Pancreas (tissue), 10 donors: ENCODE measurements around the gene INHBB. TPM values are rescaled to one million over a fixed set of nuclear protein-coding genes. Genes with fewer than 3 reads are reported as not detected.

ENCODE experiments used
- ATAC-seq, 4 donors: fragments of 200-7000 bp; cut with Tn5 transposase; one replicate each; pipeline versions ENCODE4 v1.8.0 to v1.9.1; 2020; ENCODE audit warnings: mild to moderate bottlenecking in 4 of 4, moderate library complexity in 4 of 4
- DNase-seq, 6 donors: peaks; one replicate each; pipeline ENCODE4 v3.0.0-alpha.2; 2020
- FAIRE-seq: peaks from 2 replicates; lab custom pipeline; 2012; peaks lifted over from hg19 to GRCh38; lab: Jason Lieb, UNC
- H3K27ac ChIP-seq, 4 donors: fragments of 200-600 bp; sonication (generic); 1 replicate in 3 of 4; 2 replicates in 1 of 4; pipeline versions ENCODE4 v1.5.0 to v1.8.0; 2020
- H3K27me3 ChIP-seq, 4 donors: fragments of 200-600 bp; one replicate each; pipeline ENCODE4 v1.8.0; 2021
- H3K36me3 ChIP-seq, 3 donors: fragments of 200-600 bp; sonication (generic) in 1 of 3; one replicate each; pipeline versions ENCODE4 v1.5.0 to v1.8.0; 2020 to 2021
- H3K4me1 ChIP-seq, 3 donors: fragments of 200-600 bp; one replicate each; pipeline ENCODE4 v1.8.0; 2021
- H3K4me3 ChIP-seq, 4 donors: fragments of 200-600 bp; sonication (generic) in 2 of 4; one replicate each; pipeline versions ENCODE4 v1.5.0 to v1.8.0; 2020 to 2021
- H3K9me3 ChIP-seq, 4 donors: fragments of 200-600 bp; one replicate each; pipeline ENCODE4 v1.8.0; 2021
- CTCF ChIP-seq, 4 donors: fragments of 200-600 bp; sonication (generic) in 3 of 4; IDR thresholded peaks; one replicate each; pipeline versions ENCODE4 v1.5.0 to v1.8.0; 2021; ENCODE audit warnings: antibody characterized with exemption in 4 of 4
- WGBS, 2 donors: extraction: QIAGEN DNeasy Blood & Tissue Kit; methylation state at CpG; one replicate each; pipeline ENCODE4 v1.1.7; 2013; 5-methylcytosine and 5-hydroxymethylcytosine counted together
- intact Hi-C, 3 donors: fragments of 100-400 bp; cut with DNase I; formaldehyde crosslinking; loops; one replicate each; pipeline versions ENCODE4 v1.11.1 to v1.14.2; 2022
- polyA plus RNA-seq, 2 donors: library from polyadenylated mRNA; stranded (reverse); fragments of 200-250 nt; gene quantifications; one replicate each; pipeline ENCODE4 v1.2.3, GENCODE V29; 2013
- total RNA-seq, 6 donors: library from RNA; stranded (reverse); fragmentation: NEBNext Ultra II Directional in 4 of 6; extraction: Animal tissue kit (Norgen Biotek cat#: 25700) in 4 of 6; gene quantifications; one replicate each; pipeline versions ENCODE4 v1.2.1 to v1.2.4, GENCODE V29; 2021 to 2023
- donor health status: healthy with polysubstance abuse.
- donor health status: DM: no; HTN: no; CAD: no; lungs with moderate emphysema.
- donor health status: DM: no; HTN: no; CAD: no.
- donor health status: control.
- donor health status: control.
- donor health status: Bipolar disorder and iron deficiency.
- donor health status: DM: yes; HTN: yes; CAD: no.
- donor health status: DM: no; HTN: no; CAD: no.
- donor health status: DM: no; HTN: no; CAD: no.
- donor health status: DM: yes; HTN: yes; CAD: no.

The INHBB gene
- total RNA-seq (1 to 10 TPM in 4 of 6 donors, under 1 TPM in 2; 0.59 to 3.6 (median 2.5) TPM), polyA plus RNA-seq (1 to 10 TPM; 1.6 to 5.1 TPM)

DNA sequence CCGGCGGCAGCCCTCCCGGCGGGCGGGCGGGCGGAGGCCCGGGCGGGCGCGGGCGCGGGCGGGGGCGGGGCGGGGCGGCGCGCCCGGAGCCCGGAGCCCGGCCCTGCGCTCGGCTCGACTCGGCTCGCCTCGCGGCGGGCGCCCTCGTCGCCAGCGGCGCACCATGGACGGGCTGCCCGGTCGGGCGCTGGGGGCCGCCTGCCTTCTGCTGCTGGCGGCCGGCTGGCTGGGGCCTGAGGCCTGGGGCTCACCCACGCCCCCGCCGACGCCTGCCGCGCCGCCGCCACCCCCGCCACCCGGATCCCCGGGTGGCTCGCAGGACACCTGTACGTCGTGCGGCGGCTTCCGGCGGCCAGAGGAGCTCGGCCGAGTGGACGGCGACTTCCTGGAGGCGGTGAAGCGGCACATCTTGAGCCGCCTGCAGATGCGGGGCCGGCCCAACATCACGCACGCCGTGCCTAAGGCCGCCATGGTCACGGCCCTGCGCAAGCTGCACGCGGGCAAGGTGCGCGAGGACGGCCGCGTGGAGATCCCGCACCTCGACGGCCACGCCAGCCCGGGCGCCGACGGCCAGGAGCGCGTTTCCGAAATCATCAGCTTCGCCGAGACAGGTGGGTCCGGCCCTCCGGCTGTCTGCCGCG lies at the start of gene INHBB:
Gene INHBB (plus strand): TSS at position 111 of the 641 bp plus-strand sequence. CDS start 53 bp downstream, at position 164.
- ATAC-seq (peak in 3 of 4 donors; percentile 11 to 38 (median 36)), DNase-seq (peak in 2 of 6 donors; percentile 46 to 71), FAIRE-seq (no peak)
- H3K4me1 ChIP-seq, result peaks cover 13 to 14% (median 13%) of the 10 kb centered on the region in 3 donors
- peaks cover 0 to 10% (median 0%) of the 10 kb centered on the region in 4 donors for H3K27me3 ChIP-seq
- peak within 1 kb of the TSS; percentile 10 to 61 (median 34) for H3K4me3 ChIP-seq
- intact Hi-C loops, result loop anchor here in 1 of 3 donors (10.0 kb wide), 1 partner anchor 179 kb away; no protein-coding TSS in a partner anchor
- no peak for TF ChIP-seq CTCF (IDR thresholded peaks at IDR 0.05)
- WGBS, 2 donors, result 5 to 8% methylated on average over 23 to 99 of the region's 99 CpGs
- H3K9me3 ChIP-seq, result no peaks in the 10 kb centered on the region
- no peaks in the 10 kb centered on the region for H3K36me3 ChIP-seq
- H3K27ac ChIP-seq, result no peak within 1 kb of the TSS

DNA sequence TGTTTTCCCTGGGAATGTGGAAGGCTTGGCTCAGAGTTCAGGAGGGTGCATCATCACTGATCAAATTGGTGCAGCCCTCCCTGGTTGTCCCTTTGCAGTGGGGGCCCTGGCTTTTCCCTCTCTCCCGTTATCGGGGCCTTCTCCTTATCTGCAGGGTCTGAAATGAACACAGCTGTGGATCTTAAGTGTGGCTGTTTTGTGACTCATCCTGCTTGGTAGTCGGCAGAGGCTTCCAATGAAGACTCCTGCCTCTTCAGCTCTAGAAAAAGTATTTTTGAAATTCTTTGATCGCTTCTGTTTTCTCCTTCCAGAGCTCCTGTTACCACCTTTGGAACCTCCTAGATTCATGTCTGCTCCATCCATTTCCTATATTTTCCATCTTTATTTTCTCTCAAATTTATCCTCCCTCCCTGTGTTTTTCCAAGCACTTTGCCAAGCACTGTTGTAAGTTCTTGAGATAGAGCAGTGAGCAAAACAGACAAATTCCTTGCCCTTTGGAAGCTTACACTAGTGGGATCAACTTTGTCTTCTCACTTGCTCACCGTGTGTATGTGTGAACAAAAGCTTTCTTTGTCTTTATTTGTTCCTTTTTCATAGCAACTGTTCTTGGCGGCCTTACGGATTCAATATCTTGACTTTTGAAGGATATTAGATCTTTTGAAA lies 47.6 kb upstream of the INHBB start:
- Histone ChIP-seq H3K9me3 (no peaks in the 10 kb centered on the region), H3K4me1 (no peaks in the 10 kb centered on the region), H3K4me3 (no peak overlapping the region), H3K27me3 (no peaks in the 10 kb centered on the region), H3K36me3 (peaks cover 0 to 13% (median 0%) of the 10 kb centered on the region in 3 donors), H3K27ac (no peak overlapping the region)
- no peak for TF ChIP-seq CTCF (IDR thresholded peaks at IDR 0.05)
- no peak for DNase-seq
- no peak for FAIRE-seq
- 90 to 91% methylated on average over 7 of the region's 7 CpGs for WGBS, 2 donors
- no peak for ATAC-seq
- intact Hi-C loops, result no loop called here

DNA sequence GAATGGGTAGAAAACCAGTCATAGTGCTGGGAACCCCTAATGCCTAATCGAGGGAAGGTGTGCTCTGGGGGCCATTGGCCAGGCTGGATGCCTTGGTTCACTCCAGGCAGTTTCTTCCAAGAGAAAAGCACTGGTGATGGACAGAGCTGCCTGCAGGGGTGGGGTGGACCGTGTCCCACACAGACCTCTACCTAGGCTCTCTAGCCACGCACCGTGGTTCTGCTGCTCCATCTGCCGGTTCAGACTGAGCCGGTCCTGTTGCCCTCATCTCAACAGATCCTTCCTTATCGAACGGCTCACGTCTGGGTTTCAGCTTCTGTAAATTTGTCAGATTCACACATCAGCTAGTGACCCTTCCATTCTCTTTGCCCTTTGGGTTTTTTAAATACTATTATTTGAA lies 46.9 kb upstream of the INHBB start:
- 93 to 97% methylated on average over 9 of the region's 9 CpGs for WGBS, 2 donors
- peaks cover 0 to 9% (median 0%) of the 10 kb centered on the region in 3 donors for H3K36me3 ChIP-seq
- H3K9me3 ChIP-seq, result no peaks in the 10 kb centered on the region
- H3K4me1 ChIP-seq, result no peaks in the 10 kb centered on the region
- FAIRE-seq (no peak), DNase-seq (no peak), ATAC-seq (no peak)
- TF ChIP-seq CTCF (IDR thresholded peaks at IDR 0.05), result no peak
- intact Hi-C loops, result no loop called here
- no peak overlapping the region for H3K4me3 ChIP-seq
- no peak overlapping the region for H3K27ac ChIP-seq
- H3K27me3 ChIP-seq, result no peaks in the 10 kb centered on the region

GRCh38 chr2:120299561-120299960 lies 46.4 kb upstream of the INHBB start:
- intact Hi-C loops, result no loop called here

More at GRCh38 chr2:120299561-120299960, 46.4 kb upstream of the INHBB start:
- no peak for TF ChIP-seq CTCF (IDR thresholded peaks at IDR 0.05)
- Histone ChIP-seq H3K27ac (no peak overlapping the region), H3K27me3 (no peaks in the 10 kb centered on the region), H3K4me1 (no peaks in the 10 kb centered on the region), H3K9me3 (no peaks in the 10 kb centered on the region), H3K4me3 (no peak overlapping the region), H3K36me3 (peaks cover 0 to 3% (median 0%) of the 10 kb centered on the region in 3 donors)
- ATAC-seq, result no peak
- FAIRE-seq, result no peak
- DNase-seq, result no peak
- 97% methylated on average over 6 of the region's 6 CpGs for WGBS, 2 donors
